ENCODE measurements around the gene DIABLO. TPM values are rescaled to one million over a fixed set of nuclear protein-coding genes. Genes with fewer than 3 reads are reported as not detected.

Gene DIABLO
- total and polyA plus RNA-seq, 4 donors = 37.5 to 46.8 (median 42.3) TPM

- no peak for TF ChIP-seq CTCF (IDR thresholded peaks at IDR 0.05; ENCODE audit: control extremely low read depth, extremely low read depth)
- Histone ChIP-seq H3K27me3 (ENCODE audit: control insufficient read depth in 3 of 3, insufficient read depth in 3 of 3, low read length in 2 of 3) (no peaks in the 10 kb centered on the region), H3K4me3 (no peak overlapping the region), H3K4me1 (ENCODE audit: control insufficient read depth in 5 of 5, insufficient read depth in 5 of 5, low read length in 5 of 5) (no peaks in the 10 kb centered on the region), H3K9ac (ENCODE audit: insufficient read depth in 1 of 2, low read length in 2 of 2) (no peak overlapping the region), H3K9me3 (ENCODE audit: control insufficient read depth in 4 of 4, insufficient read depth in 3 of 4, low read length in 3 of 4) (no peaks in the 10 kb centered on the region), H3K27ac (ENCODE audit: low read depth in 1 of 2, low read length in 1 of 2) (no peak overlapping the region), H3K36me3 (ENCODE audit: control insufficient read depth in 4 of 4, insufficient read depth in 4 of 4, low read length in 4 of 4) (peaks cover 25 to 58% (median 40%) of the 10 kb centered on the region in 4 donors)
- no peak for ATAC-seq (ENCODE audit: insufficient read depth, low FRiP score)
- no peak for DNase-seq
- WGBS, 2 donors = 92 to 97% methylated on average over 5 of the region's 5 CpGs
Observed at GRCh38 chr12:122215771-122216170, 10.1 kb downstream of the DIABLO start.

GRCh38 chr12:122208073-122208820, 17.6 kb downstream of the DIABLO start:
- H3K4me3 ChIP-seq = no peak overlapping the region
- peaks cover 19 to 32% (median 27%) of the 10 kb centered on the region in 4 donors for H3K36me3 ChIP-seq (ENCODE audit: control insufficient read depth in 4 of 4, insufficient read depth in 4 of 4, low read length in 4 of 4)
- no peaks in the 10 kb centered on the region for H3K9me3 ChIP-seq (ENCODE audit: control insufficient read depth in 4 of 4, insufficient read depth in 3 of 4, low read length in 3 of 4)
- no peak overlapping the region for H3K9ac ChIP-seq (ENCODE audit: insufficient read depth in 1 of 2, low read length in 2 of 2)
- peaks cover 0 to 18% (median 11%) of the 10 kb centered on the region in 3 donors for H3K27me3 ChIP-seq (ENCODE audit: control insufficient read depth in 3 of 3, insufficient read depth in 3 of 3, low read length in 2 of 3)
- WGBS, 2 donors = 94 to 98% methylated on average over 18 of the region's 18 CpGs
- peaks cover 0 to 7% (median under 1%) of the 10 kb centered on the region in 5 donors for H3K4me1 ChIP-seq (ENCODE audit: control insufficient read depth in 5 of 5, insufficient read depth in 5 of 5, low read length in 5 of 5)
- ATAC-seq (ENCODE audit: insufficient read depth, low FRiP score) (no peak), DNase-seq (no peak)
- H3K27ac ChIP-seq (ENCODE audit: low read depth in 1 of 2, low read length in 1 of 2) = no peak overlapping the region
- no peak for TF ChIP-seq CTCF (IDR thresholded peaks at IDR 0.05; ENCODE audit: control extremely low read depth, extremely low read depth)

GRCh38 chr12:122207391-122207790, 18.5 kb downstream of the DIABLO start:
- no peak for DNase-seq
- H3K4me1 ChIP-seq (ENCODE audit: control insufficient read depth in 5 of 5, insufficient read depth in 5 of 5, low read length in 5 of 5) = peaks cover 0 to 9% (median 4%) of the 10 kb centered on the region in 5 donors
- H3K9me3 ChIP-seq (ENCODE audit: control insufficient read depth in 4 of 4, insufficient read depth in 3 of 4, low read length in 3 of 4) = no peaks in the 10 kb centered on the region
- 80 to 86% methylated on average over 8 of the region's 8 CpGs for WGBS, 2 donors
- H3K4me3 ChIP-seq = no peak overlapping the region
- peaks cover 0 to 26% (median 19%) of the 10 kb centered on the region in 3 donors for H3K27me3 ChIP-seq (ENCODE audit: control insufficient read depth in 3 of 3, insufficient read depth in 3 of 3, low read length in 2 of 3)
- H3K9ac ChIP-seq (ENCODE audit: insufficient read depth in 1 of 2, low read length in 2 of 2) = no peak overlapping the region
- H3K36me3 ChIP-seq (ENCODE audit: control insufficient read depth in 4 of 4, insufficient read depth in 4 of 4, low read length in 4 of 4) = peaks cover 14 to 26% (median 22%) of the 10 kb centered on the region in 4 donors
- no peak for ATAC-seq (ENCODE audit: insufficient read depth, low FRiP score)
- no peak overlapping the region for H3K27ac ChIP-seq (ENCODE audit: low read depth in 1 of 2, low read length in 1 of 2)
- no peak for TF ChIP-seq CTCF (IDR thresholded peaks at IDR 0.05; ENCODE audit: control extremely low read depth, extremely low read depth)
